Measurements from ENCODE around the gene FN1. TPM values are rescaled to one million over a fixed set of nuclear protein-coding genes. Genes with fewer than 3 reads are reported as not detected.
"Not testable (repeated sequence)": the region's sequence is repeated elsewhere in the genome, so short reads cannot be mapped to it uniquely, and the experiment has no call there.

The FN1 gene
- total RNA-seq, 6 donors from 2014 or later = 310 to 1,686 (median 1,133) TPM

DNA sequence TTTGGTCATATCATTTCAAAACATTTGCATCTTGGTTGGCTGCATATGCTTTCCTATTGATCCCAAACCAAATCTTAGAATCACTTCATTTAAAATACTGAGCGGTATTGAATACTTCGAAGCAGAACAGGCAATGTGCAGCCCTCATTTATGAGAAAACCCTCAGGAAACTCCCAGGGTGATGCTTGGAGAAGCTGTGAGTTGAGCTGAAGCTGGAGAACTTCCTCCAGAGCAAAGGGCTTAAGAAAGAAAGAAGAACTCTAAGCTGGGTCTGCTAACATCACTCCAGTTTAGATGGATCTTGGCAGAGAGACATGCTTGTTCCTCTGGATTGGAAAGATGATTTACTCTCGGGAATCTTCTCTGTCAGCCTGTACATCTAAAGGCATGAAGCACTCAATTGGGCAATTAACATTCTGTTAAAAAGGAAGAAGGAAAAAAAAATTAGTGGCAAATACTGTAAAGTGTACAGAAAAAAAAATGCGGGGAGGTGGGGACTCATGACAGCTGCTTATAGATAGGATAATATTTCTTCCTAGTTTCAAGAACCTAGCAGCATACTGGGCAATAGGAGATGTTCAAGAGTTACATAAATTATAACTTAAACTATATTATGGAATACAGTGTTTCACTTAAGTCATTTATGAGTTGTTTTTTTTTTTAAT lies 74.5 kb downstream of the FN1 start:
- Histone ChIP-seq H3K27me3 (no peaks in the 10 kb centered on the region), H3K4me1 (no peaks in the 10 kb centered on the region), H3K9me3 (no peaks in the 10 kb centered on the region), H3K36me3 (peaks cover 7 to 45% (median 16%) of the 10 kb centered on the region in 4 donors), H3K27ac (no peak overlapping the region), H3K4me3 (no peak overlapping the region)
- DNase-seq = no peak
- 86 to 95% methylated on average over 4 of the region's 4 CpGs for WGBS, 2 donors
- TF ChIP-seq, protein P1, sequence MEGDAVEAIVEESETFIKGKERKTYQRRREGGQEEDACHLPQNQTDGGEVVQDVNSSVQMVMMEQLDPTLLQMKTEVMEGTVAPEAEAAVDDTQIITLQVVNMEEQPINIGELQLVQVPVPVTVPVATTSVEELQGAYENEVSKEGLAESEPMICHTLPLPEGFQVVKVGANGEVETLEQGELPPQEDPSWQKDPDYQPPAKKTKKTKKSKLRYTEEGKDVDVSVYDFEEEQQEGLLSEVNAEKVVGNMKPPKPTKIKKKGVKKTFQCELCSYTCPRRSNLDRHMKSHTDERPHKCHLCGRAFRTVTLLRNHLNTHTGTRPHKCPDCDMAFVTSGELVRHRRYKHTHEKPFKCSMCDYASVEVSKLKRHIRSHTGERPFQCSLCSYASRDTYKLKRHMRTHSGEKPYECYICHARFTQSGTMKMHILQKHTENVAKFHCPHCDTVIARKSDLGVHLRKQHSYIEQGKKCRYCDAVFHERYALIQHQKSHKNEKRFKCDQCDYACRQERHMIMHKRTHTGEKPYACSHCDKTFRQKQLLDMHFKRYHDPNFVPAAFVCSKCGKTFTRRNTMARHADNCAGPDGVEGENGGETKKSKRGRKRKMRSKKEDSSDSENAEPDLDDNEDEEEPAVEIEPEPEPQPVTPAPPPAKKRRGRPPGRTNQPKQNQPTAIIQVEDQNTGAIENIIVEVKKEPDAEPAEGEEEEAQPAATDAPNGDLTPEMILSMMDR (IDR thresholded peaks at IDR 0.05) = no peak
- TF ChIP-seq EP300 (IDR thresholded peaks at IDR 0.05) = no peak
- ATAC-seq (ENCODE audit: low FRiP score in 2 of 2) = no peak

DNA sequence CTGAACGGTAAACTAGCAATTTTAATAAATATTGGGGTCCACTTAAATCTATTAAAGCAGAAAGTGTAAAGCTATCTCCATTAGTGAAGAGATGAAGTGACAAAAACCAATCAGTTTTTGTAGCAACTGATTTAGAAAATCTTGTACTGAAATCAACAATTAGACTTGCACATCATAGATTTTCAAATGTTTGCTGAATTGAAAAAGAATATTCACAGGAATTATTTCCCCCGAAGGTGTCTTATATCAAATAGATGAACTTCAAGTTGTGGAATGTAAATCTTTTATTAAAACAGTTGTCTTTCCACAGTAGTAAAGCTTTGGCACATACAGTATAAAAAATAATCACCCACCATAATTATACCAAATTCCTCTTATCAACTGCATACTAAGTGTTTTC lies 75.3 kb downstream of the FN1 start:
- no peak overlapping the region for H3K27ac ChIP-seq
- TF ChIP-seq EP300 (IDR thresholded peaks at IDR 0.05) (no peak), POLR2A (IDR thresholded peaks at IDR 0.05) (no peak), POLR2AphosphoS5 (IDR thresholded peaks at IDR 0.05) (no peak)
- TF ChIP-seq, protein P1 (IDR thresholded peaks at IDR 0.05) = no peak
- H3K9me3 ChIP-seq = no peaks in the 10 kb centered on the region
- no peak overlapping the region for H3K4me3 ChIP-seq
- DNase-seq (no peak), ATAC-seq (ENCODE audit: low FRiP score in 2 of 2) (no peak)
- WGBS, 2 donors = 87 to 90% methylated on average over 2 of the region's 2 CpGs
- no peaks in the 10 kb centered on the region for H3K4me1 ChIP-seq
- peaks cover 7 to 45% (median 16%) of the 10 kb centered on the region in 4 donors for H3K36me3 ChIP-seq
- H3K27me3 ChIP-seq = no peaks in the 10 kb centered on the region

DNA sequence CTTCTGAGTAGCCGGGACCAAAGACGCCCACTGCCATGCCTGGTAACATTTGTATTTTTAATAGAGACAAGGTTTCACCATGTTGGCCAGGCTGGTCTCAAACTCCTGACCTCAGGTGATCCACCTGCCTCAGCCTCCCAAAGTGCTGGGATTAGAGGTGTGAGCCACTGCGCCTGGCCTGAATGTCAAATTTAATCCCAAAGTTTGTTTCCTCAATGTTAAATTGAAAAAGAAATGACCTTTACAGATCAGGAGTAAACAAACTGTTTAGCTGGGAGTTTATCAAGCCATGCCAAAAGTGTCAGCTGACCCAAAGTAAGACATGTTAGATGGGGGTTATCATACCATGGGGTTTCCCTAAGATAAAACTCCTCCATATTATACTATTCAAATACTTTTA lies 75.8 kb downstream of the FN1 start:
- 96 to 97% methylated on average over 3 of the region's 3 CpGs for WGBS, 2 donors
- peaks cover 7 to 40% (median 14%) of the 10 kb centered on the region in 4 donors for H3K36me3 ChIP-seq
- H3K4me1 ChIP-seq; H3K27ac ChIP-seq; H3K4me3 ChIP-seq; DNase-seq; H3K27me3 ChIP-seq; H3K9me3 ChIP-seq; ATAC-seq (ENCODE audit: low FRiP score in 2 of 2): not testable (repeated sequence)

GRCh38 chr2:215359576-215359922 lies 76.3 kb downstream of the FN1 start:
- Histone ChIP-seq H3K27ac (no peak overlapping the region), H3K27me3 (no peaks in the 10 kb centered on the region), H3K36me3 (peaks cover 7 to 35% (median 12%) of the 10 kb centered on the region in 4 donors), H3K4me3 (no peak overlapping the region), H3K4me1 (no peaks in the 10 kb centered on the region), H3K9me3 (no peaks in the 10 kb centered on the region)
- ATAC-seq (ENCODE audit: low FRiP score in 2 of 2) = no peak
- 96 to 97% methylated on average over 1 of the region's 1 CpG for WGBS, 2 donors
- TF ChIP-seq, protein P1 (IDR thresholded peaks at IDR 0.05) = no peak
- no peak for TF ChIP-seq EP300 (IDR thresholded peaks at IDR 0.05)
- no peak for TF ChIP-seq POLR2A (IDR thresholded peaks at IDR 0.05)
- no peak for TF ChIP-seq POLR2AphosphoS5 (IDR thresholded peaks at IDR 0.05)
- no peak for DNase-seq

GRCh38 chr2:215358891-215359575 lies 76.8 kb downstream of the FN1 start:
- ATAC-seq (ENCODE audit: low FRiP score in 2 of 2) (no peak), DNase-seq (no peak)
- Histone ChIP-seq H3K27ac (no peak overlapping the region), H3K4me3 (no peak overlapping the region), H3K4me1 (no peaks in the 10 kb centered on the region), H3K9me3 (no peaks in the 10 kb centered on the region), H3K36me3 (peaks cover 4 to 30% (median 9%) of the 10 kb centered on the region in 4 donors), H3K27me3 (no peaks in the 10 kb centered on the region)
- TF ChIP-seq, protein P1 (IDR thresholded peaks at IDR 0.05) = no peak
- TF ChIP-seq POLR2A (IDR thresholded peaks at IDR 0.05) (no peak), POLR2AphosphoS5 (IDR thresholded peaks at IDR 0.05) (no peak), EP300 (IDR thresholded peaks at IDR 0.05) (no peak)
- 88 to 89% methylated on average over 15 of the region's 15 CpGs for WGBS, 2 donors
